Hepatocyte (in vitro differentiated cells): ENCODE data around the gene DOHH.
A peak's percentile ranks its signal among the peaks of the same experiment; 100 is the strongest.

ENCODE experiments used
- CTCF ChIP-seq: fragments of 200-600 bp; sonication (generic); IDR thresholded peaks from 2 replicates; pipeline ENCODE4 v1.5.1; 2016; ENCODE audit warnings: antibody characterized with exemption, mild to moderate bottlenecking; ENCODE audit not compliant: poor library complexity
- EZH2 ChIP-seq: fragments of 200-600 bp; sonication (generic); IDR thresholded peaks from 2 replicates; pipeline ENCODE4 v1.6.1; 2016; ENCODE audit warnings: antibody characterized with exemption, mild to moderate bottlenecking, borderline replicate concordance

DNA sequence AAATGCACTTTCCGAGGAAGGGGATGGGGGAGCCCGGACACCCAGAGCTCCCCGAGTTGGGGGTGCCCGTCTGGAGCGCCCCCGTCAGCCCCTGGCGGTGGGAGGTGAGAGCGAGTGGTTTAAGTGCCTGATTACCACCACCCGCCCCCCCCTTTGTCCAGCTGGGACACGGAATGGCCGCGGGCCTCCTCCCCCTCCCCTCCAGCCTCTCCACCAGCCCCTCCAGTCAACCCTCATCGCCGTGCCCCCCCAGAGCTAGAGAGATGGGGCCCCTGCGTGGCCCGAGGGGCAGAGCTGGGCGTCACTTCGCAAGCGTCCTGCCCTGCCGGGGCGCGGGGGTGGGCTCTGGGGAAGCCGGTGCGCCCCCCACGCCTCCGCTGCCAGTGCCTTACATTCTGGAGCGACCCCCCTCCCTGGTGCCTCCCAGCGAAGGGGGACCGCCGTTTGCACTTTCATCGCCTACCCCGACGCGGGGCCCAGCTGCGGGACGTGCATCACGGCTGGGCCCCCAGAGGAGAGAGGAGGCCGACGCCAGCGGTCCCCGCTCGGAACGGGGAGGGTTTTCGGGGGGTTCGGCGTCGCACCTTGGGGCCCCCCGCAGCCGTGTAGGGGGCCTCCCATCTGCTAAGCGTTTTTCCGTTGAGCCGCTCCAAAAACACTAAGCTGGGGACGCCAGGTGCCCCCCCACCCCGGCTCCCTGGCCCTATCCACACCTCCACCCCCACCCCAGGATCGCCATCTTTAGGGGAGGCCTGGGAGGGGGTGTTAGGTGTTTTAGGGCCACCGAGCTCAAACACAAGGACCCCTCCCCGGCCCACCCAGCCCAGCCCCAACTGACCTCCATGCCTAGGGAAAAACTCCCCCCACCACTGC is 36.5 kb downstream of the DOHH start:
- TF ChIP-seq CTCF: no peak
- peak; percentile 71 for TF ChIP-seq EZH2
